ENCODE data around the gene WDFY4.

WDFY4 gene

DNA sequence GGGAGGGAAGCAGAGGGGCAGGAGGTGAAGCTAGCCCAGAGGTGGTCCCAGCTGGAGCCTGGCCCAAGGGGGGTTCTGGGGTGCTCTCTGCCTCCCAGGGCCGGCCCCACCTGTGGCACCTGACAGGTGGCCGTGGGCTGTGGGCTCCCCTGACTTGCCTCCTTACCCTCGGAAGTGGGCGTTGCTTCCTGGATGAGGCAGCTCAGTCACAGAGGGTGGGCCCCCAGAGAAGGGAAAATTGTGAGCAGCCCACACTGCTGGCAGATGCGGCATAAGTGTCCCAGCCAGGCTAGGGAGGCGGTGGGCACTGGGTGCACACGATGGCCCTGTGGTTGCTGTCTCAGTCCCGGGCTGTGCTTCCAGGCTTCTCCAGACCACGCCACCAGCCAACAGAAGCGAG lies 136.0 kb downstream of the WDFY4 start:
- no peaks in the 10 kb centered on the region for H3K4me1 ChIP-seq (ENCODE audit: low read depth, poor library complexity, severe bottlenecking)

GRCh38 chr10:48821111-48821510 lies 136.4 kb downstream of the WDFY4 start:
- H2AFZ ChIP-seq (ENCODE audit: low read depth), result no peak overlapping the region
- TF ChIP-seq, protein P1, sequence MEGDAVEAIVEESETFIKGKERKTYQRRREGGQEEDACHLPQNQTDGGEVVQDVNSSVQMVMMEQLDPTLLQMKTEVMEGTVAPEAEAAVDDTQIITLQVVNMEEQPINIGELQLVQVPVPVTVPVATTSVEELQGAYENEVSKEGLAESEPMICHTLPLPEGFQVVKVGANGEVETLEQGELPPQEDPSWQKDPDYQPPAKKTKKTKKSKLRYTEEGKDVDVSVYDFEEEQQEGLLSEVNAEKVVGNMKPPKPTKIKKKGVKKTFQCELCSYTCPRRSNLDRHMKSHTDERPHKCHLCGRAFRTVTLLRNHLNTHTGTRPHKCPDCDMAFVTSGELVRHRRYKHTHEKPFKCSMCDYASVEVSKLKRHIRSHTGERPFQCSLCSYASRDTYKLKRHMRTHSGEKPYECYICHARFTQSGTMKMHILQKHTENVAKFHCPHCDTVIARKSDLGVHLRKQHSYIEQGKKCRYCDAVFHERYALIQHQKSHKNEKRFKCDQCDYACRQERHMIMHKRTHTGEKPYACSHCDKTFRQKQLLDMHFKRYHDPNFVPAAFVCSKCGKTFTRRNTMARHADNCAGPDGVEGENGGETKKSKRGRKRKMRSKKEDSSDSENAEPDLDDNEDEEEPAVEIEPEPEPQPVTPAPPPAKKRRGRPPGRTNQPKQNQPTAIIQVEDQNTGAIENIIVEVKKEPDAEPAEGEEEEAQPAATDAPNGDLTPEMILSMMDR (conservative IDR thresholded peaks at IDR 0.05; ENCODE audit: low read depth, low read length), result no peak
- no peaks in the 10 kb centered on the region for H4K20me1 ChIP-seq (ENCODE audit: insufficient read depth)
- H3K27ac ChIP-seq, result no peak overlapping the region
- H3K9ac ChIP-seq, result no peak overlapping the region
- no peak overlapping the region for H3K4me2 ChIP-seq
- no peak overlapping the region for H3K4me3 ChIP-seq (IDR thresholded peaks at IDR 0.05; ENCODE audit: insufficient read depth, low read depth, low read length)
- H3K4me1 ChIP-seq (ENCODE audit: low read depth, poor library complexity, severe bottlenecking), result no peaks in the 10 kb centered on the region
- no peaks in the 10 kb centered on the region for H3K79me2 ChIP-seq (ENCODE audit: insufficient read depth, low read depth)
- no peaks in the 10 kb centered on the region for H3K27me3 ChIP-seq (ENCODE audit: insufficient read depth, low read depth)
- no peaks in the 10 kb centered on the region for H3K36me3 ChIP-seq (ENCODE audit: insufficient read depth)

More for the DNA sequence above, 136.0 kb downstream of the WDFY4 start:
- no peaks in the 10 kb centered on the region for H3K79me2 ChIP-seq (ENCODE audit: insufficient read depth, low read depth)
- no peaks in the 10 kb centered on the region for H4K20me1 ChIP-seq (ENCODE audit: insufficient read depth)
- TF ChIP-seq, protein P1 (conservative IDR thresholded peaks at IDR 0.05; ENCODE audit: low read depth, low read length), result no peak
- no peaks in the 10 kb centered on the region for H3K36me3 ChIP-seq (ENCODE audit: insufficient read depth)
- no peak overlapping the region for H3K4me2 ChIP-seq
- no peaks in the 10 kb centered on the region for H3K27me3 ChIP-seq (ENCODE audit: insufficient read depth, low read depth)
- no peak overlapping the region for H3K27ac ChIP-seq
- no peak overlapping the region for H3K4me3 ChIP-seq (IDR thresholded peaks at IDR 0.05; ENCODE audit: insufficient read depth, low read depth, low read length)
- no peak overlapping the region for H3K9ac ChIP-seq
- no peak overlapping the region for H2AFZ ChIP-seq (ENCODE audit: low read depth)

DNA sequence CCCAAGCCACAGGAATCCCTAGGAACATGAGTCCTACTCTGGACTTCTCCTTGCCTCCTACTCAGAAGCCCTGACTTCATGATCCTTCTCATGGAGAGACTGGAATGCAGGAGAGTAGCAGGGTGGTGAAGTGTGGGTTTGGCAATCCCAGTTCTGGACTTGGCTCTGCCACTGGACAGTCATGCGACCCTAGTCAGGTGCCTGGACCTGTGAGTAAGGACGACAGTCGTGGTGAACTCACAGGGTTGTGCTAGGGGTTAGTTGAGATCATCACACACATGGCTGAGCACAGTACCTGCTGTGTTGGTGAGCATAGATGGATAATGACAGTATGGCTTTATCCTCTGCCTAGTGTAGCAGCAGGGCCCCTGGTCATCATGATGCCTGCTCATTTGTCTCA lies 137.0 kb downstream of the WDFY4 start:
- no peak overlapping the region for H2AFZ ChIP-seq (ENCODE audit: low read depth)
- no peak overlapping the region for H3K27ac ChIP-seq
- no peaks in the 10 kb centered on the region for H3K27me3 ChIP-seq (ENCODE audit: insufficient read depth, low read depth)
- no peaks in the 10 kb centered on the region for H3K4me1 ChIP-seq (ENCODE audit: low read depth, poor library complexity, severe bottlenecking)
- no peak overlapping the region for H3K4me3 ChIP-seq (IDR thresholded peaks at IDR 0.05; ENCODE audit: insufficient read depth, low read depth, low read length)
- TF ChIP-seq, protein P1 (conservative IDR thresholded peaks at IDR 0.05; ENCODE audit: low read depth, low read length), result no peak
- H3K36me3 ChIP-seq (ENCODE audit: insufficient read depth), result no peaks in the 10 kb centered on the region
- no peak overlapping the region for H3K9ac ChIP-seq
- H3K79me2 ChIP-seq (ENCODE audit: insufficient read depth, low read depth), result no peaks in the 10 kb centered on the region
- no peaks in the 10 kb centered on the region for H4K20me1 ChIP-seq (ENCODE audit: insufficient read depth)
- H3K4me2 ChIP-seq, result no peak overlapping the region

DNA sequence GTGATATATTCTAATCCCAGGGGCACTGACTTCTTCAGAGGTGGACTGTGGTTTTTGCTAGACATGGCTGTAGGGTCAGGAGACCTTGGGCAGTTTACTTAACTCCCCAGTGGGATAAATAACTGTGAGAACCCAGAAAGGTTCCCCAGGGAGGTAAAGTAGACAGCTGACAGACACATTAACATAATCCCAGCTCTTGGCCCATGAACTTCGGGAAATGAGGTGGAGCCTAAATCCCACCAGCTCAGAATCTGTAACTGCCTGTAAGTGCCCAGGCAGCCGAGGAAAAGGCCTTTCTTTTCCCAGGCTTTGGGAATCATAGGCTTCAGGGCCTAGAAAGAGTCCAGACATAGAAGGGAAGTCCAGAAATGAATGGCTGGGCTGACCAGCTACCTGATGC lies 149.0 kb downstream of the WDFY4 start:
- H3K4me2 ChIP-seq, result no peak overlapping the region
- no peaks in the 10 kb centered on the region for H3K79me2 ChIP-seq (ENCODE audit: insufficient read depth, low read depth)
- H3K4me3 ChIP-seq (IDR thresholded peaks at IDR 0.05; ENCODE audit: insufficient read depth, low read depth, low read length), result no peak overlapping the region
- H3K4me1 ChIP-seq (ENCODE audit: low read depth, poor library complexity, severe bottlenecking), result no peaks in the 10 kb centered on the region
- no peaks in the 10 kb centered on the region for H3K36me3 ChIP-seq (ENCODE audit: insufficient read depth)
- no peak overlapping the region for H2AFZ ChIP-seq (ENCODE audit: low read depth)
- TF ChIP-seq, protein P1 (conservative IDR thresholded peaks at IDR 0.05; ENCODE audit: low read depth, low read length), result no peak
- no peaks in the 10 kb centered on the region for H4K20me1 ChIP-seq (ENCODE audit: insufficient read depth)
- H3K9ac ChIP-seq, result no peak overlapping the region
- no peak overlapping the region for H3K27ac ChIP-seq
- H3K27me3 ChIP-seq (ENCODE audit: insufficient read depth, low read depth), result no peaks in the 10 kb centered on the region

All from KMS-11 (cell line).